ENCODE measurements around the gene SEMA6B. TPM values are rescaled to one million over a fixed set of nuclear protein-coding genes. Genes with fewer than 3 reads are reported as not detected.
"Not testable (repeated sequence)": the region's sequence is repeated elsewhere in the genome, so short reads cannot be mapped to it uniquely, and the experiment has no call there.

Gene SEMA6B
- total RNA-seq, 1 donor from 2014 or later = 11.3 TPM

DNA sequence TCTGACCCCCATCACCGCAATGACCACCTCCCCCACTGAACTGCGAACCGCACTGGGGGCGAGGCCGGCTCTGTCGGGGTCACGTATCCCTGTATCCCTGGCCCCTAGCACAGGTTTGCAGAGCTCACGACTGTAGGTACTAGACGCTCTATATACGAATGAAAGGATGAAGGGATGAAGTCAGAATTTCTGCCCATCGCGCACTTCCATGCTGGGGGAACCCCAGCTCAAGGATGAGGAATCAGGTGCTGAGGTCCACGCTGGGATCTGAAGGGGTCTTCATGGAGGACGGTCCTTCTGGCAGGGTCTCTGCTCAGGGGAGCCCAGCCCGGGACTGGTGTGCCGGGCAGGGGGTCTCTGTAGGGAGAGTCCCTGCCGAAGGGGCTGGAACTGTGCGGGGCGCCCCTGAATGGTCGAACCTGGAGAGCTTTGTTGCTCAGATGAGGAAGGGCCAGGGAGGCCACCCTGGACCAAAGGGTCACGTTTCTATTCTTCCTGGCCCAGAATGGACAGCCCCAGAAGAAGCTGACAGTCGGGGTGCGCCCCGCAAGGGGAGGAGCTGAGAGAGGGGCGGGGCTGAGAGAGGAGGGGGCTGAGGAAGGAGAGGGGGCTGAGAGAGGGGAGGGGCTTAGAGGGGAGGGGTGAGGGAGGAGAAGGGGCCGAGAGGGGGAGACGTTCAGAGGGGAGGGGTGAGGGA, 37.9 kb upstream of the SEMA6B start:
- intact Hi-C loops (cut with DNase I) = no loop called here

GRCh38 chr19:4596033-4596904, 36.8 kb upstream of the SEMA6B start:
- Histone ChIP-seq H3K4me1 (no peaks in the 10 kb centered on the region), H3K9me3 (no peaks in the 10 kb centered on the region), H3K4me3 (no peak overlapping the region), H3K27me3 (ENCODE audit: low read depth) (peaks cover 77% of the 10 kb centered on the region), H3K27ac (no peak overlapping the region), H3K36me3 (no peaks in the 10 kb centered on the region)
- ATAC-seq (no peak), DNase-seq (no peak)
- intact Hi-C loops (cut with DNase I) = no loop called here
- no peak for TF ChIP-seq CTCF (IDR thresholded peaks at IDR 0.05)

More for the DNA sequence above, 37.9 kb upstream of the SEMA6B start:
- ATAC-seq (peak; percentile 12 to 18), DNase-seq (no peak)
- Histone ChIP-seq H3K4me1 (no peaks in the 10 kb centered on the region), H3K27me3 (ENCODE audit: low read depth) (peaks cover 73% of the 10 kb centered on the region), H3K27ac (no peak overlapping the region), H3K36me3 (no peaks in the 10 kb centered on the region), H3K9me3 (no peaks in the 10 kb centered on the region), H3K4me3 (no peak overlapping the region)
- no peak for TF ChIP-seq CTCF (IDR thresholded peaks at IDR 0.05)

DNA sequence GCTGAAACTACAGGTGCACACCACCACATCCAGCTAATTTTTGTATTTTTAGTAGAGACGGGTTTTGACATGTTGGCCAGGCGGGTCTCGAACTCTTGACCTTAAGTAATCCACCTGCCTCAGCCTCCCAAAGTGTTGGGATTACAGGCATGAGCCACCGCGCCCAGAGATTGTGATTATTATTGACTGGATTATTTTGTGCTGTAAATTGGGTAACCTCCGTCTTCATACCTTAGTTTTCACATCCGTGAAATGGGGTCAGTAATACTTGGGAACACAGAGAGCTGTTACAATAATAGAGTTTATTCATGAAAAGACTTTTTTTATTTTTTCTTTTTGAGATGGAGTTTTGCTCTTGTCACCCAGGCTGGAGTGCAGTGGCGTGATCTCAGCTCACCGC, 35.7 kb upstream of the SEMA6B start:
- H3K27me3 ChIP-seq (ENCODE audit: low read depth) = peaks cover 76% of the 10 kb centered on the region
- H3K9me3 ChIP-seq; DNase-seq; H3K27ac ChIP-seq; ATAC-seq; H3K4me1 ChIP-seq; intact Hi-C loops (cut with DNase I); H3K4me3 ChIP-seq; H3K36me3 ChIP-seq: not testable (repeated sequence)

DNA sequence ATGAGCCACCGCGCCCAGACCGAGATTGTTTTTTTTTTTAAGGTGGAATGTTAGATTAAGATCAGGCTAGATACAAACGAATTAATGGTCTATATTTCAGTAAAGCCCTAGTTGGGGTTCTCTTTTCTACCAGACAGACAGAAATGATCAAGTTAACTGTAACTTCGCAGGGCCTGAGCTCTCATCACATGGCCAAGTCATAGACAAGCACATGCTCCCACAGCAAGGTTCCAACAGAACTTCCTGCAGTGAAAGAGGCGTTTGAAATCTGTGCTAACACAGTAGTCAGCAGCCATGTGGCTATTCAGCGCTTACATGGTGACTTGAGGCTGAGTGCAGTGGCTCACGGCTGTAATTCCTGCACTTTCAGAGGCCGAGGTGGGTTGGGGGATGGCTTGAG, 34.7 kb upstream of the SEMA6B start:
- no peak for DNase-seq
- Histone ChIP-seq H3K27ac (no peak overlapping the region), H3K27me3 (ENCODE audit: low read depth) (peaks cover 76% of the 10 kb centered on the region), H3K36me3 (no peaks in the 10 kb centered on the region), H3K4me3 (no peak overlapping the region), H3K9me3 (no peaks in the 10 kb centered on the region), H3K4me1 (no peaks in the 10 kb centered on the region)
- intact Hi-C loops (cut with DNase I) = no loop called here
- ATAC-seq = no peak
- no peak for TF ChIP-seq CTCF (IDR thresholded peaks at IDR 0.05)

- Histone ChIP-seq H3K4me3 (no peak overlapping the region), H3K27me3 (ENCODE audit: low read depth) (peaks cover 68% of the 10 kb centered on the region), H3K27ac (no peak overlapping the region), H3K9me3 (no peaks in the 10 kb centered on the region), H3K36me3 (no peaks in the 10 kb centered on the region), H3K4me1 (no peaks in the 10 kb centered on the region)
- intact Hi-C loops (cut with DNase I) = no loop called here
- ATAC-seq (no peak), DNase-seq (no peak)
- TF ChIP-seq CTCF (IDR thresholded peaks at IDR 0.05) = no peak
Observed at GRCh38 chr19:4593409-4593851, 33.9 kb upstream of the SEMA6B start.

GRCh38 chr19:4592445-4592844, 33.0 kb upstream of the SEMA6B start:
- Histone ChIP-seq H3K9me3 (no peaks in the 10 kb centered on the region), H3K36me3 (no peaks in the 10 kb centered on the region), H3K4me3 (no peak overlapping the region), H3K27me3 (ENCODE audit: low read depth) (peaks cover 64% of the 10 kb centered on the region), H3K27ac (no peak overlapping the region), H3K4me1 (no peaks in the 10 kb centered on the region)
- intact Hi-C loops (cut with DNase I) = no loop called here
- ATAC-seq (no peak), DNase-seq (no peak)
- no peak for TF ChIP-seq CTCF (IDR thresholded peaks at IDR 0.05)
